GM10266 (cell line): ENCODE data around the gene KDM4B.

Experiments used
- DNase-seq: peaks from one replicate; pipeline ENCODE4 v3.0.0; 2012; ENCODE audit errors: extremely low spot score
- CTCF ChIP-seq: IDR thresholded peaks from 2 replicates; pipeline ENCODE4 v1.5.1; 2012; ENCODE audit warnings: mild to moderate bottlenecking, low read depth; ENCODE audit not compliant: control insufficient read depth, insufficient read depth; ENCODE audit errors: missing control alignments

KDM4B gene

GRCh38 chr19:5200844-5201243, 231.9 kb downstream of the KDM4B start:
- DNase-seq = no peak
- no peak for TF ChIP-seq CTCF

- no peak for DNase-seq
- TF ChIP-seq CTCF = no peak
Measured at GRCh38 chr19:5202553-5202952, 233.6 kb downstream of the KDM4B start.
